ENCODE results near the gene SLC35A1. TPM values are rescaled to one million over a fixed set of nuclear protein-coding genes. Genes with fewer than 3 reads are reported as not detected.

The SLC35A1 gene
- total and polyA plus RNA-seq, 2 donors: 28.5 to 39.2 TPM

- no peak overlapping the region for H3K27ac ChIP-seq (ENCODE audit: low read depth)
- peaks cover 6% of the 10 kb centered on the region for H3K36me3 ChIP-seq (ENCODE audit: insufficient read depth)
- H3K4me3 ChIP-seq (ENCODE audit: low read depth, low read length): no peak overlapping the region
- no peak for DNase-seq (ENCODE audit: extremely low spot score)
- no peaks in the 10 kb centered on the region for H3K4me1 ChIP-seq (ENCODE audit: insufficient read depth)
- WGBS: 92% methylated on average over 1 of the region's 1 CpG
These were observed 68.3 kb downstream of the SLC35A1 start for GRCh38 chr6:87541041-87541440.

- no peak overlapping the region for H3K4me3 ChIP-seq (ENCODE audit: low read depth, low read length)
- no peak overlapping the region for H3K27ac ChIP-seq (ENCODE audit: low read depth)
- no peaks in the 10 kb centered on the region for H3K4me1 ChIP-seq (ENCODE audit: insufficient read depth)
- H3K36me3 ChIP-seq (ENCODE audit: insufficient read depth): peaks cover 6% of the 10 kb centered on the region
- 73% methylated on average over 2 of the region's 2 CpGs for WGBS
- DNase-seq (ENCODE audit: extremely low spot score): no peak
These were observed 69.0 kb downstream of the SLC35A1 start for GRCh38 chr6:87541744-87542143.

- 93% methylated on average over 4 of the region's 4 CpGs for WGBS
- H3K36me3 ChIP-seq (ENCODE audit: insufficient read depth): peaks cover 4% of the 10 kb centered on the region
- no peak overlapping the region for H3K27ac ChIP-seq (ENCODE audit: low read depth)
- H3K4me1 ChIP-seq (ENCODE audit: insufficient read depth): no peaks in the 10 kb centered on the region
- H3K4me3 ChIP-seq (ENCODE audit: low read depth, low read length): no peak overlapping the region
- no peak for DNase-seq (ENCODE audit: extremely low spot score)
These were observed 71.1 kb downstream of the SLC35A1 start for GRCh38 chr6:87543696-87544473.

GRCh38 chr6:87544474-87544735 is 71.6 kb downstream of the SLC35A1 start:
- H3K4me3 ChIP-seq (ENCODE audit: low read depth, low read length): no peak overlapping the region
- H3K27ac ChIP-seq (ENCODE audit: low read depth): no peak overlapping the region
- 93% methylated on average over 1 of the region's 1 CpG for WGBS
- no peak for DNase-seq (ENCODE audit: extremely low spot score)
- H3K36me3 ChIP-seq (ENCODE audit: insufficient read depth): peaks cover 4% of the 10 kb centered on the region
- no peaks in the 10 kb centered on the region for H3K4me1 ChIP-seq (ENCODE audit: insufficient read depth)

- H3K36me3 ChIP-seq (ENCODE audit: insufficient read depth): no peaks in the 10 kb centered on the region
- 82% methylated on average over 2 of the region's 2 CpGs for WGBS
- no peak overlapping the region for H3K4me3 ChIP-seq (ENCODE audit: low read depth, low read length)
- no peak overlapping the region for H3K27ac ChIP-seq (ENCODE audit: low read depth)
- no peak for DNase-seq (ENCODE audit: extremely low spot score)
- no peaks in the 10 kb centered on the region for H3K4me1 ChIP-seq (ENCODE audit: insufficient read depth)
These were observed 79.0 kb downstream of the SLC35A1 start for GRCh38 chr6:87551799-87552198.

DNA sequence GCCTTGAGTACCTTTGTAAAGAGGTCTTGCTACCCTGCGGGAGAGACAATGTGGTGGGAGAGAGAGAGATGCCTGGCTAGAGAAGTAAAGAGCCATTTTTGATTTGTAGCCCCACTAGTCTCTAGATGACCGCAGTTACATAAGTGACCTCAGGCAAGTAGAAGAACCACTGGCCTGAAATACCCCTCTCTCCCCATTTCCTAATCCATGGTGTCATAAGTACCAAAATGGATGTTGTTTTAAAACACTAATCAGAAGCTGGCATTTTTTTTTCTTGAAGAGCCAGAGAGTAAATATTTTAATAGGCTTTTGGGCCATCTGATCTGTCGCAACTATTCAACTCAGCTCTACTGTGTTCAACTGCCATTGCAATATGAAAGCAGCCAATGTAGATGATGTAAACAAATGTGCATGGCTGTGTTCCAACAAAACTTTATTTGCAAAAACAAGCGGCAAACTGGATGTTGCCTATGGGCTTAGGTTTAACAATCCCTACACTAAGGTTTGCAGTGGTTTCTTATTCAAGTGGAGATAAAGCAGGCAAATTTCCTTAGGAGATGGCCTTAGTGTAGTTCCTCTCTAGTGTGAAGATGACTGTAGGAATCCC is 80.5 kb downstream of the SLC35A1 start:
- no peaks in the 10 kb centered on the region for H3K4me1 ChIP-seq (ENCODE audit: insufficient read depth)
- H3K4me3 ChIP-seq (ENCODE audit: low read depth, low read length): no peak overlapping the region
- H3K36me3 ChIP-seq (ENCODE audit: insufficient read depth): no peaks in the 10 kb centered on the region
- no peak overlapping the region for H3K27ac ChIP-seq (ENCODE audit: low read depth)
- DNase-seq (ENCODE audit: extremely low spot score): no peak
- 90% methylated on average over 4 of the region's 4 CpGs for WGBS

GRCh38 chr6:87555506-87555905 is 82.7 kb downstream of the SLC35A1 start:
- Histone ChIP-seq H3K4me3 (ENCODE audit: low read depth, low read length) (no peak overlapping the region), H3K4me1 (ENCODE audit: insufficient read depth) (no peaks in the 10 kb centered on the region), H3K36me3 (ENCODE audit: insufficient read depth) (no peaks in the 10 kb centered on the region), H3K27ac (ENCODE audit: low read depth) (no peak overlapping the region)
- DNase-seq (ENCODE audit: extremely low spot score): no peak

GRCh38 chr6:87558446-87558845 is 85.7 kb downstream of the SLC35A1 start:
- H3K36me3 ChIP-seq (ENCODE audit: insufficient read depth): peaks cover 2% of the 10 kb centered on the region
- no peak for DNase-seq (ENCODE audit: extremely low spot score)
- no peak overlapping the region for H3K4me3 ChIP-seq (ENCODE audit: low read depth, low read length)
- H3K4me1 ChIP-seq (ENCODE audit: insufficient read depth): no peaks in the 10 kb centered on the region
- H3K27ac ChIP-seq (ENCODE audit: low read depth): no peak overlapping the region

DNA sequence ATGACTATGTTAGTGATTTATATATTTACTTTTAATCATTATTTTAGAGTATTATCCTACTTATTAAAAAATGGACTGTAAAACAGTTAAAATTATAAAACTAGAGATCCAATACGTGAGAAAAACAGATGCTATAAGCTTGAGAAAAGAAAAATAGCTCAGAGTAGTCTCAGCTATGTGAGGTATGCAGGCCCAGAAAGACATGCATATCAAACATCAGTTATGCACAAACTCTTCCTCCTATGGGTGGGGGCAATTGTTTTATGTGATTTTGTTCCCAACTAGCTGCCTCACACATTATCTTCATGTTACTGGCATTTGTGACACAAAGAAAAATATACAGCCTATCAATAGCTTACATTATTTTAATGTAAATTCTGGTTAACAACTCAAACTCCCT is 88.2 kb downstream of the SLC35A1 start:
- Histone ChIP-seq H3K4me1 (ENCODE audit: insufficient read depth) (no peaks in the 10 kb centered on the region), H3K36me3 (ENCODE audit: insufficient read depth) (peaks cover 2% of the 10 kb centered on the region), H3K27ac (ENCODE audit: low read depth) (no peak overlapping the region), H3K4me3 (ENCODE audit: low read depth, low read length) (no peak overlapping the region)
- no peak for DNase-seq (ENCODE audit: extremely low spot score)
- WGBS: 60% methylated on average over 1 of the region's 1 CpG

Small RNA genes lying within 50 kb of the gene (small RNA-seq; reads per million reads assigned to genes)
- gene AL049697.2: not detected
- not detected for gene RNU6-444P

Other genes starting within 250 kb of the SLC35A1 start
- gene SMIM8, start 150.4 kb upstream of the SLC35A1 start, total RNA-seq: 37.8 TPM
- gene SMIM8, start 150.4 kb upstream of the SLC35A1 start, polyA plus RNA-seq: 9.6 TPM
- gene GJB7, start 143.7 kb upstream of the SLC35A1 start, total RNA-seq: 0.16 TPM
- gene GJB7, start 143.7 kb upstream of the SLC35A1 start, polyA plus RNA-seq: 0.09 TPM
- gene C6orf163, start 128.2 kb upstream of the SLC35A1 start, total RNA-seq: 17.1 TPM
- 0.47 TPM for gene C6orf163, start 128.2 kb upstream of the SLC35A1 start, polyA plus RNA-seq
- 1.3 TPM for gene CFAP206, start 65.0 kb upstream of the SLC35A1 start, total RNA-seq
- gene CFAP206, start 65.0 kb upstream of the SLC35A1 start, polyA plus RNA-seq: 0.24 TPM
- 65.7 TPM for gene RARS2, start 117.0 kb downstream of the SLC35A1 start, total RNA-seq
- 24.8 TPM for gene RARS2, start 117.0 kb downstream of the SLC35A1 start, polyA plus RNA-seq
- 56.9 TPM for gene ORC3, start 117.2 kb downstream of the SLC35A1 start, total RNA-seq
- gene ORC3, start 117.2 kb downstream of the SLC35A1 start, polyA plus RNA-seq: 16.5 TPM
- 33.5 TPM for gene AKIRIN2, start 229.3 kb downstream of the SLC35A1 start, total RNA-seq
- 42.2 TPM for gene AKIRIN2, start 229.3 kb downstream of the SLC35A1 start, polyA plus RNA-seq